ENCODE results near the gene DOCK10.

Gene DOCK10

DNA sequence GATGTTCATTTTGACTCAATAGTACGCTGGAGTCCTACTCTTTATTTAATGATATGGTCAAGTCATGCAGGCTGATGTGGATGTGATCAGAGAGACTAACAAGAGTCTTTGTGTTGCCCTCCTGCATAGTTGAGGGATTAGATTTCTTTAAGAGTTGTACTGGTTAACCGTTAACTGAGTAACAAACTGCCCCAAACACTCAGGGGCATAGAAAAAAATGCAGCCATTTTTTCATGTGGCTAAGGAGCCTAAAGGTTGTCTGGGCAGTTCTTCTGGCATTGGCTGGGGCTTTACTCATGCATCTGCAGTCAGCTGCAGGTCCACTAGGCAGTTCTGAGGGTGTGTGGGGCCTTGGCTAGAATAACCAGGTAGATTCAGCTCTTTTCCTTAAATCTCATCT is 32.5 kb downstream of the DOCK10 start:
- DNase-seq = no peak

DNA sequence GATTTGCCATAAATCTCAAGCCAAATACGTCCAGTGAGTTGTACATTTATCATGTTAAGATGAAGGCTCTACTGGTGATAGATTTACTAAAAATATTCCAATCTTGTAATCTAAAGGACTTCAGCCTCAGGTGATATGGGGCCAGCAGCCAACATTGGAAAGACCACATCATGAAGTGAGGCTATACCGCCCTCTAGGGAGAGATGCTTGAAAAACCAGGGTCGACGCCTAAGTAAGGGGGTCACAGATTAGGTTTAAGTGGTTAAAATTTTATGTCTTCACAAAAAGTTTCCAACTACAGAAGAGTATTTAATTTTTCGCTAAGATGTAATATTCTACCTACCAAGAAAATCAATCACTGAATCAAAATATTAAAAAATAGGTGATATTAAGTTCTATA is 33.3 kb downstream of the DOCK10 start:
- no peak for DNase-seq

DNA sequence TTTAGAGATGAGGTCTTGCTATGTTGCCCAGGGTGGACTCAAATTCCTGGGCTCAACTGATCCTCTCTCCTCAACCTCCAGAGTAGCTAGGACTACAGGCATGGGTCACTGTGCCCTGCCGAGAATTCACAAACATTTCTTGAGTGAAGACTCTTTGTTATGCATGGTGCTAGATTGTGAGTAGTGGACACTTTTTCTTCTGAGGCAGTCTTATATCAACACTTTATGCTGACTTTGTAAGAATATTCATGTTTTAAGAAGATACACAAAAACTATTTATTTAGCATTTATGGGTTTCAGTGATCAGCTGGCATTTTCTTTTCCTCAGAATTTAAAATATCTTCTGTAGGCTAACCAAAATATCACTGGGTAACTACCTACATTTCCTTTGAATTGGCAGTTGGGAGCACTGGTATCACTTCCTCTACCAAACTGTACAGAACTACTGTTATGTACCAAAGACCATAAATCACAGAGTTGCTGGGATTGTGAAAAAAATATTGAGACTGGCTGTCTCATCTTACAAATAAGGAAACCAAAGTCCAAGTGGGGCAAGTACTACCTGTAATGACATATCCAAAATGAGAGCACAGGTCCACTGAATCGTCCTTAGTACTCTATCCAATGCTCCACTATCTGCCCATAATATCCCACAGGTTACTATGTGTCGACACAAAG is 34.0 kb downstream of the DOCK10 start:
- no peak for DNase-seq

DNA sequence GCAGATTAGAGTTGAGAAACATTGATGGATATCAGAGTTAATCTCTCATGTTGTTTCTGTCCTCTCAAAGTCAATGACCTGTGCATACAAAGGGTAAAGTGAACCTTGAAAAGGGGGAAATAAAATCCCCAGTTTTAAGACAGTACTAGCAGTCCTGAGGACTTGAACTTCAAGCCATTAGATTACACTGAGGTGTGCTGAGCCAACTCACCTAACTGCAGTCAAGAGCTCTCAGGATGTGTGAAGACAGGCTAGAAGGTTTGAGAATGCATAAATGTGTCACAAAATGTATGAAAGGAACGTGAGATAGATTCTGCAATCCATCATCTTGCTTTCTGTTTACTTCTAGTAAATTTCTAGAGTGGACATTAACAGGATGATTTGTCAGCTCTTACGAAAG is 35.5 kb downstream of the DOCK10 start:
- no peak for DNase-seq

DNA sequence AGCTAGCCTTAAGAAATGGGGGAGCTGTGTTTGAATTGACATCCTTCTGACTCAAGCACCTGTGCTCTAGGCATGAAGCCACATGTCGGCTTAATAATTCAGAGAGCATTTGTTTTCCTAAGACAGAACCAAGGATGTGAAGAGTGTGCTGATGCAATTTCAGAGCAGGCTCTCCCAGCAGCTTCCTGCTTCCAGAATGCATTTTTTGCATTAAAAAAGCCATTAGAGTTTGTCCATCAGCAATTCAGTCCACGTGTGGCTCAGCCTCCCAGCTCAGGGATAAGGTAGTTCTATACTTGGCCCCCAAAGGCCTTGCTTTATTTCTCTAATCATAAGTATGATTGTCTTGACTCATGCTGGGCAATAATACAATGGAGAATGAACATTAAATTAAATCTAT is 37.7 kb downstream of the DOCK10 start:
- DNase-seq = no peak

DNA sequence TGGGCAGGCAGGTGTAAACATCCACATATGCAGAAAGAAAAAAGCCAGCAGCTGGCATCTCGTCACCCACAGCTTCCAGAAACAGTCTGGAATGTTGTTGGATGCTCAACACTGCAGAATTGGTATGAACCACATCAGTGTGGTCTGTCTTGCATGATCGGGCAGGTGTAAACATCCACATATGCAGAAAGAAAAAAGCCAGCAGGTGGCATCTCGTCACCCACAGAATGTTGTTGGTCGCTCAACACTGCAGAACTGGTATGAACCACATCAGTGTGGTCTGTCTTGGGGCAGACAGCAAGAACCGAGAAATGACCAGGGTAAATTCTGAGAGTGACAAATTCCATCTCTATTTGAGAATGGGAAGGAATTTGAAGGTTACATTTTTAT is 39.6 kb downstream of the DOCK10 start:
- DNase-seq = no peak

DNA sequence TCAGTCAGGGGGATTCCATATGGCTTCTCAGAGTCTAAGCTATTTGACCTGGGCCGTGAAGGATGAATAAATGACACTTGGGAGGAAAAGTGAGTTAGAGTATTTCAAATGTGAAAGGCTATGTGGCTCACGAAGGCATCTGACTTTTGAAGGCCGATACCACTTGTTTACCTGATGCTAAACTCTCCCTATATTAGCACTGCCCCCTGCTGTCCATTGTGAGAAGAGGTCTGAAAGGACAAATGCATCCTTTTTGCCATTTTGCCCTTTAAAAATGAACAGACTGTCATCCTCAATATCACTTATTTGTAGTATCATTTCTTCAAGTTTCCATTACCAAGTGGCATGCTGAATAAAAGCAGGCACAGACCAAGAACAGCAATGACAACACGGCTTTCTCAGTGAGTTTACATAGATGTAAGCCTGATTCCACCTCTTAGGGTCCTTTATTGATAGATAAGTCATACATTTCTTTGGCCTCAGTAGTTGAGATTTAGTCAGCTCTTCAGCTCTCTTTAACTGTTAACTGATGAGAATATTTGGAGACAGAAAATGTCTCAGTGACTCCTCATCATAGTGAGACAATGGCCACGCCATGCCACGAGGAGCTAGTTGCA is 40.1 kb downstream of the DOCK10 start:
- peak in 1 of 2 experiments; percentile 44 for DNase-seq

DNA sequence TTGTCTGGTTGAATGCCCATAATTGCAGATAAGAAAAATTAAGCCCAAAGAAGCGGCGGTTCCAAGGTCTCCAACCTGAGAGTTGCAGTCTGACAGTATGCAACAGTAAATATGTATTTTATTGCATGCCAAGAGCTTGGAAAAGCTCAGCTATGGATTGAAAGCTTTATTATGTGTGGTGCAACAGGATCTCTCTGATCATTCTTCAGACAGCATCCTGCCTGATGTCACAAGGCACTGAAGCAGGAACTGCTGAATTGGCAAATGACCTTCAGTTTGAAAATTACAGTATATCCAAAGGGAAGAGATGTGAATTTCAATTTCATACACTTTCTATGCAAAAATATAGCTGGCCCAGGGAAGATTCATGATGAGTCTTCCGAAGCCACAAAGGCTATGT is 42.5 kb downstream of the DOCK10 start:
- no peak for DNase-seq

DNA sequence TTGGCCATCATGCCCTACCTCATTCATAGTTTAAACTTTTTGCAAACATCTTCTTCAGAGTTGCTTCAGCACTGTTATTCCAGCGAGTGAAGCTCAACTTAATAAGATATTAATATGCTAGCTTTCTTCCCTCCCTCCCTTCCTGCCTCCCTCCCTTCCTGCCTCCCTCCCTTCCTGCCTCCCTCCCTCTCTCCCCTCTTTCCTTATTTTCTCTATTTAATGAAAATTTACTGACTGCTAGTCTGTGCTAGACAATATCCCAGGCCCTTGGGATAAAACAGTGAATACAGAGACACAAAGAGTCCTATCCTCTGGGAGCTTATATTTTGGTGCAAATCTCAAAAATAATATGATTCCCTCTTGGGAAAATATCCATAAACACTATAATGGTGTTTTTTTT is 42.9 kb downstream of the DOCK10 start:
- DNase-seq = no peak

DNA sequence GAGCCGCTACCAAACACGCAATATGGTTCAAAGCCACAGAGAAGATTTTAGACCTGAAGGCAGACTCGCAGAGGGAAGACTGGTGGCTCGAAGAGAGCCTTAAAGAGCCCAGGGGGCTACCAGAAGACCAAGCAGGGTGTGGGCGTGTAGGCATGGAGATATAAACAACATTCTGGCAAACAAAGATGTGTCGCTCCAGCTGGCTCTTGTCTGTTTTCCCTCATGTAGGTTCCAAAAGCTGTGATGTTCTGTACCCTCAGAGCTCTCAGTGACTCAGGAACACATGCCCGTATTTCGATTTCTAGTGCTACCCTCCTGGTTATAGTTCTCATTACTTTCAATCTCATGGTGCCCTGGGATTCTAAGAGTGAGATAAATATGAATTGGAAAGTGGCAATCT is 44.5 kb downstream of the DOCK10 start:
- no peak for DNase-seq

DNA sequence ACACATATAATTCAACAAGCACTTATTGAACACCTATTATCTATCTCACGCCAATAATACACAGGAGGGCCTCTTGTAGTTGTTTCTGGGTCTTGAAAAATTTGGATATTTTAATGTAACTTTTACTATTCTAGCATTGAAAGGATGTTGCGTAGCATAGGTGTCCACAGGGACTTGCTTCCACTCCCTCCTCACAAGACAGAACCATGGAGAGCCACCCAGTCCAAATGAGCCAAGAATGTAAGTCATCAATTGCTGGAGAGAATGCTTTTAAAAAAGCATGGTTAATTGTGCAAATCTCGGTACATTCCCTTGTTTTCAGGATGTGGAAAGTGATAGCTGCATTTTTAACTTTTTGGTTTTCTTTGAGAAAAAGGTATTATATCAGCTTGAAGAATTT is 46.8 kb downstream of the DOCK10 start:
- no peak for DNase-seq

DNA sequence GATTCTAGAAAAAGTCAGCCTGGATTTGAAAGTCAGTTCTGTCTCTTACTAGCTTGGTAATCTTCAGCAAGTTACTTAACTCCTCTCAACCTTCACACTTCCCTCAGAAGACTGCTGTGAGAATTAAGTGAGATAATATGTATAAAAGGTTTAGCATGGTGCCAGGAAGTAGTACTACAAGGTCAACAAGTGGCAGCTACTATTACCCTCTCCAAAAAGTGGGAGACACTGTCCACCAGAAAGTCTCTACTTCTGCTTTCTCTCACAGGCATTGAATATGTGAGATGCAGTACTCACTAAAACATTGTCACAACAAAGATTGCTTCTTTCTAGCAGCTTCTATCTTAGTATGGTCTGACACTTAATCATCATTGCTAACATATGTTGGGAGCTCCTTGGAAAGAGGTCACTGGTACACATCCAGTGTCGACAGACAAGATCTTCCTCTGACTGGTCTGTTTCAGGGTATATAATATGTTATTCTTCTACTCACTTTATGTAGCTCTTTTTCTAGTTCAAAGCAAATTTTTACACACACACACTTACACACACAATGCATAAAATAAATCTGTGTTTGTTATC is 47.9 kb downstream of the DOCK10 start:
- DNase-seq = no peak

DNA sequence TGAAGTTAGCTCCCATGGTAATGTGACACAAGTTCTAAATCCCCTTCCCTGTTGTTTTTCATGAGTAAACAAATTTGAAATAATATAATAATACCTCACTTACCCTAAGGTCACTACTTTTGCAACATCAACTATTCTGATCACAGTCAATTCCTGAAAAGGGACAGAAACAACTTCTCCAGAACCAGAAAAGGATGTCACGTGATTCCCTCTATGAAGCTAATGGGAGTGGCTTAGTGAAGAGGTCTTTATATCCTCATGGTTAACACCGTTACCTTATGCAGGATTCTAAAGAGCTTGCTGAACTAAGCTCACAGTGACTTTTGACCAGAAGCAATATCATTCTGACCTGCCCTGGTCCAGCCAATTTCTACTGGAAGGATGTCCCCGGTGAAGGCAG is 51.6 kb downstream of the DOCK10 start:
- DNase-seq = no peak

DNA sequence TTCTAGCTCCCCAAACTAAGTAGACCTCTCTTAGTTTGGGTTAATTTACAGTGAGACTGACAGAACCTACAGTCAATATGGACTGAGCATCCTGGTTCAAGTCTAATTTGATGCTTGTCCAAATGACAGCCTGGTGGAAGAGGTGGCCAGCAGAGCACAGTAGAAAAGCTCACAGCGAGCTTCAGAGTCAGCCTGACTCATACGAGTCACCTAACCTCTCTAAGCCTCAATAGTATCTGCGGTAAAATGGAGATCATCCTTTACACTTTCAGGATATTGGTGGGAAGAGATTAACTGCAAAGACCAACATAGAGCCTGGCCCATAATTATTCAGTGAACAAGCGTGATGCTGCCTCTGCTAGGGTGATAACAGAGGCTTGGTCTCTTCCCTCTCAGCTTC is 54.5 kb downstream of the DOCK10 start:
- no peak for DNase-seq

DNA sequence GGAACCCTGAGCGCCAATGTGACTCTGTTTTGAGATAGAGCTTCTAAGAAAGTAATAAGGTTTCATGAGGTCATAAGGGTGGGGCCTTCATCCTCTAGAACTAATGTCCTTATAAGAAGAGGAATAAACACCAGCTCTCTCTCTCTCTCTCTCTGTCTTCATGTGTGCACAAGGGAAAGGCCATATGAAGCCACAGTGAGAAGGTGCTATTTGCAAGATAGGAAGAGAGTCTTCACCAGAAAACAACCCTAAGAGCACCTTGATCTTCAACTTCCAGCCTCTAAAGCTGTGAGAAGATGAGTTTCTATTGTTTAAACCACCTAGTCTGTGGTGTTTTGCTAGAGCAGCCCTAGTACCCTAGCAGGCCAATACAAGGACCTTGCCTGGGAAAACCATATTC is 55.8 kb downstream of the DOCK10 start:
- DNase-seq = no peak

DNA sequence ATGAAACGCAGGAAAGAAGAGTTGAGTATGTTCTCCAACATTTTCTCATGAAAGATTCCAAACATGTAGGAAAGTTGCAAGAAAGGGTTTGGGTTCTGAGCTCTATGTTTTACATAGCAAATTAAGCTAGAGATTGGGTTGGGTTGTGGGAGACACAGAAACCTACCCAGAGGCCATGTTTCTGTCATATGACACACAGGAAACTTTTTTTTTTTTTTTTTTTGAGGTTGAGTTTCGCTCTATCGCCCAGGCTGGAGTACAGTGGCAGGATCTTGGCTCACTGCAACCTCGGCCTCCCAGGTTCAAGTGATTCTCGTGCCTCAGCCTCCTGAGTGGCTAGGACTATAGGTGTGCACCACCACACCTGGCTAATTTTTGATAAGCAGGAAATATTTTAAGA is 57.6 kb downstream of the DOCK10 start:
- no peak for DNase-seq

DNA sequence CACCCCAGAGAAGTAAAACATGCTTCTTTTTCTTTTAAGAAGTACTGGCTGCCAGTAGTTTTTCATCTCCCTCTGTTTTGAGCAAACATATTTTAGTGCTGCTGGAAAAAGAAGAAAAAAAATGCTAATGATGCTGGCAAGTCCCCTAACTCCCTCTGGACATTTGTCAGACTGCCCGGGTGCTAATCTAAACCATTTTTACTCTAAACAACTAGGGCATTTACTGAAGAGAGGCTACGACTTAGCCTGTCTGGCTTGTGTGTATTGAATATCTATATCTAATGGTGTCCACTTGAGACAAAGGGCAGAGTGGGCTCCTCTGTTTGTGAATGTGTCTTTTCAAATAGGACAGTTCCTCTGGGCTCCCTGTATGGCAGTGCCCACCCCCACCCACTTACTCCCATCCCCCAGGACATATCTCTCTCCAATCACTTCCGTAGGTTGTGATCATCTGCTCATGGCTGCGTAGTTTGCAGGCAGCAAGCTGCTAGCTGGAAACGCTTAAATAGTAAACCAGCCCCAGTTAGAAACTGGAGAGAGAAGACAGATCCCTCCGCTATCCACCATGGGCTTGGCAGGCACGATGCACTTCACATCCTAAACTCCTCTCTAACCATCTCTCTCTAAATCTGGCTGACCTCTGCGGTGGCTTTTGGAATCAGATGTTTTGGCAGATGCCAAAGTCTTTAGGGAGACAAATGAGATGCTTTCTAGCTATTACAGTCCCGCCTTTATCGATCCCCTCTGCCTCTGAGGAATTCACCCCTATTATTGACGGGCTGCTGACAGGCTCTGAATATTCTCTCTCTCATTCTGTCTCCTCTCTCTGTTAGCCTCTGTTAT is 58.3 kb downstream of the DOCK10 start:
- no peak for DNase-seq

DNA sequence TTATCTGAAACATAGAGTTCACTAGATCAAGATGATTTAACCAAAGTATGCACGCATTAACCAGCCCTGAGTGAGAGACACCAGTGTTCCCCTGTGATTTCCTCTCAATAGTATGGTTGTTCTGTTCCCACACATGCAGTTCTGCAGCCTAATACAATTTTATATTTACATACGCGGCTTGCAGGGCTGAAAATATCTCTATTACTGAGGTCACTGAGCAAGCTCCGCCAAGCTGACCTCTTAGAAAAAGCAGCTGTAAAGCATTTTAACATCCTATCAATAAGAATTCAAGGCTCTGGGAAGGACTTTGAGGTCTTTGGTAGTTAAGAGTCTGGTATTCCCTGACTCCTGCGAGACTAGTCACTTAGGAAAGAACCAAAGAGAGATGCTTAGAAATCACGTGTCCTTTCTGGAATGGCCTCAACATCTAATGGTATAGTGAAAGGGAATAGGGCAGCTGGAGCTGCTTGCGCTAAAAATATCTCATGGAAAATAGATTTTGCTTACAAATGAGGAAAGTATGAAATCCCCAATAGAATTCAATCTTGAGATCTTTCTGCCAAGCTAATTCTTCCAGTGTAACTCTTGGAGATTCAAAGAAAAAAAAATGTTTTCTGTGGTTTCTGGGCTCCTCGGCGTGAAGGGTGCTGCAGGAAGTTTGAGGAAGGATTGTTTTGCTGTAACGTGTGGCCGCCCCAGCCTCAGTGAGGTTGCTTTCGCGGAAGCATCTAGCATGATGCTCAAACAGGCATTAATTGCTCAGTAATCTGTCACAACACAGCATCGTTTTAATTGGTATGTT is 59.2 kb downstream of the DOCK10 start:
- no peak for DNase-seq

DNA sequence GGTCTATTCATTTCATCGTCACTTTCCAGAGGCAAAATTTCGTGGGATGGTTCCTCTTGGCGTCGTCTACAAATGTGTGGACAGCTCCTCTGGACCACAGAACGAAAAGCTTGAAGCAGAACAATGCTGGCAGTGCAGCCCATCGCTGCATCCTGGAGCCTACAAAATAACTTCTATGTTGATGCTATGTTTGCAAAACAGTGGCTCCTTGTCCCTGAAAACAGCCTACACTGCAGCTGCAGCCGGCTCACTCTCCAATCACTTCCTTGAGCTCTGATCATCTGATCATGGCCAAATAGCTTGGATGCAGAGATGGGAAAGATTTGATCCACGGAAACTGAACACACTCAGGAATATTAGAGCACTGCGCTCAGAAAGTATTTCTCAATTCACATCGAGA is 60.0 kb downstream of the DOCK10 start:
- DNase-seq = no peak

DNA sequence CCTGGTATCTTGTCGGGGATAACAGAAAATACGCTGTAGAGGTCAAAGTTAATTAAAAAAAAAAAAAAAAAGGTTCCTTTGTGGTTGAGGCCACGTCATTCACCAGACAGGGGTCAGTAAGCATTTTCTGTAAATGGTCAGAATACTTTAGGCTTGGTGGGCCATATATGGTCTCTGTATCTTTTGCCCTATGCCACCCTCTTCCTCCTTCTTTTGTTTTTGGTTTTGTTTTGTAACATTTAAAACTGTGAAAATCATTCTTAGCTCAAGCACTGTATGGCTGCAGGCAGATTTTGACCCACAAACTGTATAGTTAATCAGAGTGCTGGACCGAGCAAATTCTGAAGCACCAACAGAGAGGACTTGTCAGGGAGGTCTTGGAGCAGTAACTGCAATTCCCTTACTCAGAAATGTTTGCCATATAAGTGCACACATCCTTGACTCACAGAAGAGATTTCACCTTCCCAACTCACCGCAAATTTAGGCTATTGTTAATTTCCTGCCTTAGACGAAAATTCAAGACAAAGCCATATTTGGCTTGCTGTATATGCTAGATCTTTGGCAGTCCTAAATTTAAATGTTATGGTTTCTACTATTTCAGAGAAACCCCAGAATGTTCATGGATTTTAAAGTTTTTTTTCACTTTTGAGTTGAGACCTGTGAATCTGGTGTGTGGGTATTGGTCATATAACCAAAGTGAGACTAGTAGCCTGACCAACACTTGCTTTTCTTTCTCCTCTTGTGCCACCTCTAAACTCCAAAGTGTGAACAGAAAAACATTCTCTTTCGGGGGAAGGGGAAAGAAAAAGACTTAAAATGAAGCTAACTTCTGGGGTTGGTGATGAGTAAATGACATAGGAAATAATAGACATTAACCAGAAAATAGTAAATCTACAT is 65.4 kb downstream of the DOCK10 start:
- no peak for DNase-seq

DNA sequence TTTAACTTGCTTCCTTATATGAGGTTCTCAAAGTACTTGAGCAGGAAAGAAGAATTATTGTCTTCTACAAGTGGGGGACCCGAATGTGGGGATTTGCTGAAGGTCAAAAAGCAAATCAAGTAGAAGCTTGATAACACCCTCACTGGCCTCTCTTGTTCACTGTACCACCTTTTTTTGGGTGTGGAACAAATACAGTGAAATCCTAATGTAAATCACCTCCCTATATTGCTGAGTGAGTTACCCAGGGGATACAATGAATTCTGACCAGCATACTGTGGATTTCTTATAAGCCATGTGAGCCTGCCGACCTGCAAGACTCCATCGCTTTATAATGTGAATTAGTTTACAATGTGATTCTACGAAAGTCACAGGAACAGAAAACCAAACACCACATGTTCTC is 66.5 kb downstream of the DOCK10 start:
- no peak for DNase-seq
